ENCODE results near the gene KCNS3.

- no peak for TF ChIP-seq RARB (CRISPR knock-in tag; IDR thresholded peaks at IDR 0.05)
- TF ChIP-seq CSRNP3 (CRISPR knock-in tag; IDR thresholded peaks at IDR 0.05): no peak
- no peak for TF ChIP-seq OSR1 (CRISPR knock-in tag; IDR thresholded peaks at IDR 0.05)
- no peak for TF ChIP-seq ZFP3 (CRISPR knock-in tag; IDR thresholded peaks at IDR 0.05)
- no peak for TF ChIP-seq PATZ1 (CRISPR knock-in tag; IDR thresholded peaks at IDR 0.05; ENCODE audit: borderline replicate concordance)
- no peak for TF ChIP-seq ZC3H10 (CRISPR knock-in tag; IDR thresholded peaks at IDR 0.05)
- TF ChIP-seq ESRRG (CRISPR knock-in tag; IDR thresholded peaks at IDR 0.05): no peak
- no peak for TF ChIP-seq POU6F1 (CRISPR knock-in tag; IDR thresholded peaks at IDR 0.05; ENCODE audit: borderline replicate concordance, low read depth)
Observed at GRCh38 chr2:17853799-17854198, 24.7 kb upstream of the KCNS3 start.

Measured in SK-N-SH treated with all-trans-retinoic acid at 6 μM for 48 hours (cell line).